Natural killer cell (primary cell): Measurements from ENCODE around the gene CAPN15. TPM values are rescaled to one million over a fixed set of nuclear protein-coding genes. Genes with fewer than 3 reads are reported as not detected.

Source experiments
- ATAC-seq, 3 donors: fragments of 150-1000 bp in 2 of 3; fragments of 200-7000 bp in 1 of 3; cut with Tn5 transposase; 1 replicate in 1 of 3; 2 replicates in 2 of 3; pipeline ENCODE4 v1.10.0; 2021; ENCODE audit warnings: mild to moderate bottlenecking in 2 of 3, moderate library complexity in 2 of 3
- DNase-seq, 2 donors: peaks; one replicate each; pipeline versions ENCODE4 v3.0.0 to v3.0.0-alpha.2; 2013 to 2021; ENCODE audit warnings: mixed read lengths in 1 of 2
- H3K27ac ChIP-seq: one replicate; pipeline ENCODE4 v1.5.1; 2013; ENCODE audit warnings: mild to moderate bottlenecking, low read length
- H3K27me3 ChIP-seq: one replicate; pipeline ENCODE4 v1.6.1; 2013; ENCODE audit warnings: low read length; ENCODE audit not compliant: control insufficient read depth, insufficient read depth
- H3K36me3 ChIP-seq: one replicate; pipeline ENCODE4 v1.6.1; 2013; ENCODE audit warnings: low read length; ENCODE audit not compliant: control insufficient read depth, insufficient read depth
- H3K4me1 ChIP-seq: one replicate; pipeline ENCODE4 v1.6.1; 2013; ENCODE audit warnings: low read length; ENCODE audit not compliant: control insufficient read depth, insufficient read depth
- H3K4me3 ChIP-seq: one replicate; pipeline ENCODE4 v1.5.1; 2013; ENCODE audit warnings: low read length
- H3K9me3 ChIP-seq: one replicate; pipeline ENCODE4 v1.6.1; 2013; ENCODE audit warnings: low read length; ENCODE audit not compliant: control insufficient read depth, insufficient read depth
- H3K27ac Mint-ChIP-seq, 2 donors: one replicate each; pipeline ENCODE4 v1.8.0; 2022; ENCODE audit warnings: mild to moderate bottlenecking in 2 of 2, mixed read lengths in 2 of 2, moderate library complexity in 1 of 2
- H3K27me3 Mint-ChIP-seq, 2 donors: one replicate each; pipeline ENCODE4 v1.8.0; 2022; ENCODE audit warnings: low read depth in 2 of 2, mixed read lengths in 2 of 2
- H3K36me3 Mint-ChIP-seq: one replicate; pipeline ENCODE4 v1.8.0; 2022; ENCODE audit warnings: mixed read lengths
- H3K4me1 Mint-ChIP-seq, 2 donors: one replicate each; pipeline ENCODE4 v1.8.0; 2022; ENCODE audit warnings: mixed read lengths in 2 of 2
- H3K4me3 Mint-ChIP-seq: one replicate; pipeline ENCODE4 v1.8.0; 2022; ENCODE audit warnings: mild to moderate bottlenecking, moderate library complexity, mixed read lengths
- H3K9me3 Mint-ChIP-seq, 2 donors: one replicate each; pipeline ENCODE4 v1.8.0; 2022; ENCODE audit warnings: mixed read lengths in 2 of 2
- WGBS: methylation state at CpG from one replicate; pipeline ENCODE4 v1.1.7; 2013; ENCODE audit warnings: missing lambda C conversion rate; ENCODE audit not compliant: insufficient coverage; 5-methylcytosine and 5-hydroxymethylcytosine counted together
- intact Hi-C: fragments of 100-400 bp; cut with micrococcal nuclease; formaldehyde crosslinking; loops from one replicate; pipeline ENCODE4 v1.14.2; 2022
- total RNA-seq, 4 donors: library from RNA; stranded (reverse); fragments of 120-200 nt in 1 of 4; gene quantifications; one replicate each; pipeline versions ENCODE4 v1.2.3 to v1.2.4, GENCODE V29; 2013 to 2022
- TF ChIP-seq, protein P1 (sequence below): fragments of 200-600 bp; IDR thresholded peaks from one replicate; pipeline ENCODE4 v1.8.0; 2022; ENCODE audit warnings: antibody characterized with exemption

The CAPN15 gene
- total RNA-seq, 3 donors from 2014 or later (not counting 1 experiment from before 2014, with no cell fraction given) = 151 to 275 (median 186) TPM

- Histone ChIP-seq H3K9me3 (no peaks in the 10 kb centered on the region), H3K4me3 (no peak overlapping the region), H3K4me1 (peaks cover 3% of the 10 kb centered on the region), H3K27me3 (no peaks in the 10 kb centered on the region), H3K27ac (no peak overlapping the region), H3K36me3 (peaks cover 7% of the 10 kb centered on the region)
- H3K27me3 Mint-ChIP-seq = no peaks in the 10 kb centered on the region
- DNase-seq = no peak
- H3K27ac Mint-ChIP-seq = no peak overlapping the region
- no peaks in the 10 kb centered on the region for H3K9me3 Mint-ChIP-seq
- intact Hi-C loops = no loop called here
- TF ChIP-seq, protein P1, sequence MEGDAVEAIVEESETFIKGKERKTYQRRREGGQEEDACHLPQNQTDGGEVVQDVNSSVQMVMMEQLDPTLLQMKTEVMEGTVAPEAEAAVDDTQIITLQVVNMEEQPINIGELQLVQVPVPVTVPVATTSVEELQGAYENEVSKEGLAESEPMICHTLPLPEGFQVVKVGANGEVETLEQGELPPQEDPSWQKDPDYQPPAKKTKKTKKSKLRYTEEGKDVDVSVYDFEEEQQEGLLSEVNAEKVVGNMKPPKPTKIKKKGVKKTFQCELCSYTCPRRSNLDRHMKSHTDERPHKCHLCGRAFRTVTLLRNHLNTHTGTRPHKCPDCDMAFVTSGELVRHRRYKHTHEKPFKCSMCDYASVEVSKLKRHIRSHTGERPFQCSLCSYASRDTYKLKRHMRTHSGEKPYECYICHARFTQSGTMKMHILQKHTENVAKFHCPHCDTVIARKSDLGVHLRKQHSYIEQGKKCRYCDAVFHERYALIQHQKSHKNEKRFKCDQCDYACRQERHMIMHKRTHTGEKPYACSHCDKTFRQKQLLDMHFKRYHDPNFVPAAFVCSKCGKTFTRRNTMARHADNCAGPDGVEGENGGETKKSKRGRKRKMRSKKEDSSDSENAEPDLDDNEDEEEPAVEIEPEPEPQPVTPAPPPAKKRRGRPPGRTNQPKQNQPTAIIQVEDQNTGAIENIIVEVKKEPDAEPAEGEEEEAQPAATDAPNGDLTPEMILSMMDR = no peak
- H3K36me3 Mint-ChIP-seq = no peaks in the 10 kb centered on the region
- no peak for ATAC-seq
- peaks cover 0 to 5% of the 10 kb centered on the region in 2 donors for H3K4me1 Mint-ChIP-seq
- 90% methylated on average over 10 of the region's 10 CpGs for WGBS
- no peak overlapping the region for H3K4me3 Mint-ChIP-seq
Measured at GRCh38 chr16:513950-514349, 13.6 kb upstream of the CAPN15 start.

DNA sequence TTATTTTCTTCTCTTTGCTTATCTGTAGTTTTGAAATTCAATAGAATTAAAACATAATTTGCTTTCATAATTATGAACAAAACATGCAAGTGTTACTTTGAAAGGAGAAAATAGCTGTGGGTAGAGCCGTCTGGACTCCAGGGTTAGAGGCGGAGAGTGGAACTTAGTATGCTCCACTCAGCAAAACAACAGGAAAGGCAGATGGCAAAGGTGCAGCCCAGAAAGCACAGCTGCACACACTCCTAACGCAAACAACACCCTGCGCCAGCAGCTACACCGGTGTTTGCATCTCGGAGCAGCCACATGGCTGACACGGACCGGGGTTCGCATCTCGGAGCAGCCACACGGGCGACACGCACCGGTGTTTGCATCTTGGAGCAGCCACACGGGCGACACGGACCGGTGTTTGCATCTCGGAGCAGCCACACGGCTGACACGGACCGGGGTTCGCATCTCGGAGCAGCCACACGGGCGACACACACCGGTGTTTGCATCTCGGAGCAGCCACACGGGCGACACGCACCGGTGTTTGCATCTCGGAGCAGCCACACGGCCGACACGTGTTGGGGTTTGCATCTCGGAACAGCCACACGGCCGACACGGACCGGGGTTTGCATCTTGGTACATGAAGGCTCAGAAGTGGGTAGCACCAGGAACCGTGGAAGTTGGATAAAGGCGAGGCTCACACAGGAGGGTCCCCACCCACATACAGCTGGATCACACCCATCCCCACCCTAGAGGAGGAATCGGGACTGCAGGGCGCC, 12.2 kb upstream of the CAPN15 start:
- no peak overlapping the region for H3K4me3 ChIP-seq
- Mint-ChIP-seq H3K27ac (no peak overlapping the region), H3K36me3 (no peaks in the 10 kb centered on the region), H3K9me3 (no peaks in the 10 kb centered on the region), H3K4me1 (no peaks in the 10 kb centered on the region), H3K27me3 (no peaks in the 10 kb centered on the region), H3K4me3 (no peak overlapping the region)
- H3K27me3 ChIP-seq = no peaks in the 10 kb centered on the region
- DNase-seq = no peak
- intact Hi-C loops = no loop called here
- TF ChIP-seq, protein P1 = no peak
- no peaks in the 10 kb centered on the region for H3K9me3 ChIP-seq
- peaks cover 7% of the 10 kb centered on the region for H3K36me3 ChIP-seq
- ATAC-seq = no peak
- no peaks in the 10 kb centered on the region for H3K4me1 ChIP-seq
- WGBS = 95% methylated on average over 45 of the region's 45 CpGs
- H3K27ac ChIP-seq = no peak overlapping the region

- no peaks in the 10 kb centered on the region for H3K4me1 ChIP-seq
- intact Hi-C loops = no loop called here
- H3K36me3 Mint-ChIP-seq = no peaks in the 10 kb centered on the region
Measured at GRCh38 chr16:515939-516226, 11.6 kb upstream of the CAPN15 start.

More at GRCh38 chr16:515939-516226, 11.6 kb upstream of the CAPN15 start:
- Mint-ChIP-seq H3K27me3 (no peaks in the 10 kb centered on the region), H3K9me3 (no peaks in the 10 kb centered on the region), H3K4me1 (no peaks in the 10 kb centered on the region), H3K27ac (no peak overlapping the region), H3K4me3 (no peak overlapping the region)
- Histone ChIP-seq H3K9me3 (no peaks in the 10 kb centered on the region), H3K36me3 (peaks cover 7% of the 10 kb centered on the region), H3K27me3 (no peaks in the 10 kb centered on the region), H3K4me3 (no peak overlapping the region), H3K27ac (no peak overlapping the region)
- TF ChIP-seq, protein P1 = no peak
- WGBS = 97% methylated on average over 11 of the region's 11 CpGs
- ATAC-seq (no peak), DNase-seq (no peak)
